ENCODE results near the gene DIDO1.

The DIDO1 gene

GRCh38 chr20:62852841-62853240 lies 73.5 kb downstream of the DIDO1 start:
- no peak for TF ChIP-seq REST (IDR thresholded peaks at IDR 0.05; ENCODE audit: low read depth)
- TF ChIP-seq EGR1 (IDR thresholded peaks at IDR 0.05) = no peak

- TF ChIP-seq TCF12 (IDR thresholded peaks at IDR 0.05; ENCODE audit: low read depth) (no peak), RAD21 (IDR thresholded peaks at IDR 0.05; ENCODE audit: low read depth) (no peak), EGR1 (IDR thresholded peaks at IDR 0.05) (no peak), CREB1 (IDR thresholded peaks at IDR 0.05; ENCODE audit: low read depth) (no peak), USF1 (IDR thresholded peaks at IDR 0.05) (no peak), YY1 (IDR thresholded peaks at IDR 0.05; ENCODE audit: low read depth) (no peak), CEBPB (IDR thresholded peaks at IDR 0.05) (no peak), FOXM1 (IDR thresholded peaks at IDR 0.05; ENCODE audit: borderline replicate concordance, low read depth) (no peak), TEAD4 (IDR thresholded peaks at IDR 0.05) (no peak), REST (IDR thresholded peaks at IDR 0.05; ENCODE audit: low read depth) (no peak), EP300 (IDR thresholded peaks at IDR 0.05; ENCODE audit: borderline replicate concordance) (no peak), ZBTB7A (IDR thresholded peaks at IDR 0.05; ENCODE audit: low read depth) (no peak), NFIC (IDR thresholded peaks at IDR 0.05) (no peak)
Measured at GRCh38 chr20:62852196-62852595, 74.1 kb downstream of the DIDO1 start.

- no peak for TF ChIP-seq CREB1 (IDR thresholded peaks at IDR 0.05; ENCODE audit: low read depth)
- no peak for TF ChIP-seq NFIC (IDR thresholded peaks at IDR 0.05)
- TF ChIP-seq TAF1 (IDR thresholded peaks at IDR 0.05; ENCODE audit: low read depth) = no peak
- no peak for TF ChIP-seq EP300 (IDR thresholded peaks at IDR 0.05; ENCODE audit: borderline replicate concordance)
- TF ChIP-seq TEAD4 (IDR thresholded peaks at IDR 0.05) = no peak
- TF ChIP-seq REST (IDR thresholded peaks at IDR 0.05; ENCODE audit: low read depth) = no peak
- TF ChIP-seq USF1 (IDR thresholded peaks at IDR 0.05) = no peak
- no peak for TF ChIP-seq ZBTB7A (IDR thresholded peaks at IDR 0.05; ENCODE audit: low read depth)
- TF ChIP-seq EGR1 (IDR thresholded peaks at IDR 0.05) = no peak
- no peak for TF ChIP-seq YY1 (IDR thresholded peaks at IDR 0.05; ENCODE audit: low read depth)
Measured at GRCh38 chr20:62850333-62850974, 75.9 kb downstream of the DIDO1 start.

- TF ChIP-seq YY1 (IDR thresholded peaks at IDR 0.05; ENCODE audit: low read depth) (no peak), RAD21 (IDR thresholded peaks at IDR 0.05; ENCODE audit: low read depth) (no peak), NFIC (IDR thresholded peaks at IDR 0.05) (no peak), EGR1 (IDR thresholded peaks at IDR 0.05) (no peak), EP300 (IDR thresholded peaks at IDR 0.05; ENCODE audit: borderline replicate concordance) (no peak), REST (IDR thresholded peaks at IDR 0.05; ENCODE audit: low read depth) (no peak), MAX (IDR thresholded peaks at IDR 0.05) (no peak), TEAD4 (IDR thresholded peaks at IDR 0.05) (no peak), FOXM1 (IDR thresholded peaks at IDR 0.05; ENCODE audit: borderline replicate concordance, low read depth) (no peak), CREB1 (IDR thresholded peaks at IDR 0.05; ENCODE audit: low read depth) (no peak), USF1 (IDR thresholded peaks at IDR 0.05) (no peak), ZBTB7A (IDR thresholded peaks at IDR 0.05; ENCODE audit: low read depth) (no peak), CEBPB (IDR thresholded peaks at IDR 0.05) (no peak), TAF1 (IDR thresholded peaks at IDR 0.05; ENCODE audit: low read depth) (no peak)
Measured at GRCh38 chr20:62849431-62849830, 76.9 kb downstream of the DIDO1 start.

All from Ishikawa (cell line).